M059J (cell line): ENCODE data around the gene OLFML3. TPM values are rescaled to one million over a fixed set of nuclear protein-coding genes. Genes with fewer than 3 reads are reported as not detected.
A peak's percentile ranks its signal among the peaks of the same experiment; 100 is the strongest.

Experiments used
- DNase-seq: peaks from one replicate; pipeline ENCODE4 v3.0.0-alpha.2; 2012; ENCODE audit warnings: low read depth
- total RNA-seq: library from RNA; depleted of rRNA; stranded (reverse); fragments of >200 nt; shearing (Covaris generic); gene quantifications from 2 replicates; pipeline ENCODE4 v1.2.3, GENCODE V29; 2014; rRNA removed

The OLFML3 gene, protein sequence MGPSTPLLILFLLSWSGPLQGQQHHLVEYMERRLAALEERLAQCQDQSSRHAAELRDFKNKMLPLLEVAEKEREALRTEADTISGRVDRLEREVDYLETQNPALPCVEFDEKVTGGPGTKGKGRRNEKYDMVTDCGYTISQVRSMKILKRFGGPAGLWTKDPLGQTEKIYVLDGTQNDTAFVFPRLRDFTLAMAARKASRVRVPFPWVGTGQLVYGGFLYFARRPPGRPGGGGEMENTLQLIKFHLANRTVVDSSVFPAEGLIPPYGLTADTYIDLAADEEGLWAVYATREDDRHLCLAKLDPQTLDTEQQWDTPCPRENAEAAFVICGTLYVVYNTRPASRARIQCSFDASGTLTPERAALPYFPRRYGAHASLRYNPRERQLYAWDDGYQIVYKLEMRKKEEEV
- 2.2 and 5.2 TPM in 2 replicates for total RNA-seq

DNA sequence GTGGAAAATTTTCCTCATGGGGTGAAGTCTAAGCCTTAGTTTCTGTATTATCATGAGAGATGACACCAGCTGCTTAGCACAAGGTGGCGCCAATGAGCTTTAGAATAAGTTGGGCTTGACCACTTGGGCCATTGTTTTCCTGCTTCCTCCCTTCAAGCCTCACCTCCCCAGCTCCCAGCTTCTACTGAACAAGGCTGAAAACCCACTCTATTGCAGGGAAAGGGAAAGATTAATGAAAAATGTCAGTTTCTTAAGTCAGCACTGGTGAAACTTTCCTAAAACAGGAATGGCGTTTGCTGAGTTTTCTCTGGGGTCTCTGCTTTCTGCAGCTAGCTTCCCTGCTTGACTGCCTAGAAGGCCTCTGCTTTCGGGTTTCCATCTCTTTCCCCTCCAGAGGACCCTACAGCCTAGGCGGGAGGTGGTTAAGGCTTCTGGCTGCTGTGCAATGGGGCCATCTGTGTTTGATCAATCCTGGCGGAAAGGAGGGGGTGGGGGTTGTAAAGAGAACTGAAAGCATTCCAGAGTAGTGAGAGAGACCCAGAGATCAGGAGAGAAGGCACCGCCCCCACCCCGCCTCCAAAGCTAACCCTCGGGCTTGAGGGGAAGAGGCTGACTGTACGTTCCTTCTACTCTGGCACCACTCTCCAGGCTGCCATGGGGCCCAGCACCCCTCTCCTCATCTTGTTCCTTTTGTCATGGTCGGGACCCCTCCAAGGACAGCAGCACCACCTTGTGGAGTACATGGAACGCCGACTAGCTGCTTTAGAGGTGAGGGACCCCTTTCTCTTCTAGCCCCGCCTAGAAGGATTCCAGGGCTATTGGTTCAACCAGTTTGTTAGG is at the start of gene OLFML3:
TSS of gene OLFML3 (plus strand) at position 612 of the 840 bp plus-strand sequence. CDS start at position 655, 43 bp downstream.
- DNase-seq, result peak; percentile 91

DNA sequence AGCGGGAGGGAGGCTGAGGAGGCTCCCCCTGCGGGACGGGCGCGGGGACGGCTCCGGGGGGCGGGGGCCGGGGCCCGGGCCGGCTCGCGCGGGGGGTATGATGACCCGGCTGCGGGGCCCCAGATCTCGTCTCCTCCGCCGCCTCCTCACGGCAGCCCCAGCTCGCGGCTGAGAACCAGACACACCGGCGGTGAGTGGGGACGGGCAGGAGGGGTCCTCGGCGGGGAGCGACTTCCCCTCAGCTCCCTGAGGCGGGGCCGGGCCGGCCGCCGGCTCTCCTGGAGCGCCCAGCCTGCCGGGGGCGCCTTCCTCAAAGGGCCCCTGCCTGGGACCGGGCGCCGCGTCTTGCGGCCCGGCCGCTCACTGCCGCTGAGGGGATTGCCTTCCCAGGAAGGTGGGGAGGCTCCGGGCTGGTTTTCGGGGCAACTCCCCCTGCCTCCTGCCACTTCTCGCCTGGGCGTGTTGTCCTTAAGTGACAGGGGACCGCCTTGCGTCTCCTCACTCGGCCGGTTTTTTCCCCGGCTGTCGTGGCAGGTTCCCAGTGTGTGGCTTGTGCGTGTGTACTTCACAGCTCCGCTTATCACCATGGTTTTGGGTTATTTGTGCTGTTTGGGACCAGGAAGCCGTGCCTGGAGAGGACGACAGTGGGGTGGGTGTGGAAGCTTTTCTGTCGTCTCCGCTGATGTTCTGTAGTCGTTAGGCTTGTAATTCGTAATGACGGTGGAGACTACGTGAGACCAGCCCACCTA is 49.4 kb upstream of the OLFML3 start:
- peak; percentile 59 for DNase-seq

DNA sequence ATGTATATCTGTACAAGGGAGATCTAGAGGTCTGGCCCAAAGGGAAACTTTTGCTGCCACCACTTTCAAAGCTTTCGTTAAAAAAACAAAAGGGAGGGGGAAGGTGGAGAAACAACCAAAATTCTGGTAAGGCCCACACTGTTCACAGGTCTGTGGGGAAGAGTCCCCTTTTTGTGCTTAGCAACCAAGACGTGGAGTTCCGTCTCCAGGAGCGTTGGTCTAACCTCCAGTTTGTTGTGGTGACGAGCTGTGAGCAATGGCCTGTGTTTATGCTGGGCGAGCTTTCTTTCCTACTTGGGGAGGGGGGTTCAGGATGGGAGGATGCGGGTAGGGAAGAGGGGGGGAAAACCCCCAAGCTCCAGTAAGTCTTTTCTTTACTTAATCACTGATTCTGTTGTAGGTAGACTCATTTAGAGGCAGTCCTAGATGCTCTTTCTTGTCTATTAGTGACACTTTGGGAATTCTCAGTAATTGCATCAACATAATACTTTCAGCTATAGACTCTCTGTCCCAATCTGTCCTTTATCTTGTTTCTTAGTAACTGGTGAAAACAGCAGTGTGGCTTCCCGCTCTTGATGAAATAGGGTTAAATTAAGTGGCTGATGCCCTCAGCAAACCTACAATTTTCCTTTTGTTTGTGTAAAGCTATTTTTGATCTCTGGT is 48.6 kb upstream of the OLFML3 start:
- DNase-seq, result peak; percentile 96

GRCh38 chr1:113931451-113931851 is 47.8 kb upstream of the OLFML3 start:
- DNase-seq, result peak; percentile 91

GRCh38 chr1:113934006-113934405 is 45.3 kb upstream of the OLFML3 start:
- no peak for DNase-seq

DNA sequence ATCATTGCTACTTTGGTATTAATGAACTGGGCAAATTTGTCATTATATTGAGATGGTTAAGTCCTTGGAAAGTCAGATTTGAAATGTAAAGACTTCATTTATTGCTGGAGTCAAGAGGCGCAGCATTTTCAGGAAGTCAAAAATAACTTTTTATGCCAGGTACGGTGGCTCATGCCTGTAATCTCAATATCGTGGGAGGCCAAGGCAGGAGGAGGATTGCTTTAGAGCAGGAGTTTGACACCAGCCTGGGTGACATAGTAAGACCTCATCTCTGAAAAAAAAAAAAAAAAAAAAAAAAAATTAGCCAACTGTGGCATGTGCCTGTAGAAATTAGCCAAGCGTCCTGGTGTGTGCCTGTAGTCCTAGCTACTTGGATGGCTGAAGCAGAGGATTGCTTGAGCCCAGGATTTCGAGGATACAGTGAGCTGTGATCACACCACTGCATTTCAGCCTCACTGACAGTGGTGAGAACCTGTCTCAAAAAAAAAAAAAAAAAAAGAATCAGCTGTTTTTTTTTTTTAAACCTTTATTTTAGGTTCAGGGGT is 44.7 kb upstream of the OLFML3 start:
- DNase-seq, result no peak

DNA sequence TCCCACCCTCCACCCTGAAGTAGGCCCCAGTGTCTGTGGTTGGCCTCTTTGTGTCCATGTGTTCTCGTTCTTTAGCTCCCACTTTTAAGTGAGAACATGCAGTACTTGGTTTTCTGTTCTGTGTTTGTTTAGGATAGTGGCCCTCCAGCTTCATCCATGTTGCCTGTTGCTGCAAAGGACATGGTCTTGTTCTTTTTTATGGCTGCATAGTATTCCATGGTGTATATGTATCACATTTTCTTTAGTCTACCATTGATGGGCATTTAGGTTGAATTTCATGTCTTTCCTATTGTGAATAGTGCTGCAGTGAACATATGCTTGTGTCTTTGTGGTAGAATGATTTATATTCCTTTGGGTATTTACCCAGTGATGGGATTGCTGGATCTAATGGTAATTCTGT is 44.1 kb upstream of the OLFML3 start:
- no peak for DNase-seq

DNA sequence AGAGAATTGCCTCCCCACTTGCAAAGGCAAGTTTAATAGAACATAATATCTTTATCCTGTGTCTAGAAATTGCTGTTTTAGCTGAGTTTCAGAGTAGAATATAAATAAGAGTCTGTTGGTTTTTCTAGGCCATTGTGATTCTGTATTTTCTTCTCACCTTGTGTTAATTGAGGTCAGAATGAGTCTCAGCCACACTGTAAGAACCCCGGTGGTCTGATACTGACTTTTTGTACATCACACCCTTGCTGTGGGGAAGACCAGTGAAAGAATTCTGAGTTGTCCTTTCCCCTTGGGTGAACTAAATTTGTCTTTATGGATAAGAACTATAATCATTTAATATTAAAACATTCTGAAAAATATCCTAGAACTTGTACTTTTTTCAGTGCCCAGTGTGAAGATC is 43.3 kb upstream of the OLFML3 start:
- DNase-seq, result no peak

DNA sequence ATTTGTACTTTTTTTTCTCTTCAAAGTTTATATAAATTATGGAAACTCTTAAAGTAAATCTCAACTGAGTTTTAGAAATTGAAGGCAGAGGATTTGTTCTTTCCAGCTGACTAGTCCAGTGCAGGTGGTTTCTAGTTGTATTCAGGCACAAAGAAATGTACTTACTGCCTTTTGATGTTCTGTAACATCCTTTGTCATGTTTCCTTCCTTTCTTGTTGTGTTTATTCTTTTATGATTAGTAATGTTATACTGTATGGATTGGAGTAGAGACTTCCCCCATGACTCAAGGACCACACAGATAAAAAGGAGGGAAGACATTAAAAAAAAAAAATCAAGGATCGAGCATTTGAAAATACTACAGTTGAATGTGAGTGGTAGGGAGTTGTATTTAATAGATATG is 42.1 kb upstream of the OLFML3 start:
- DNase-seq, result no peak

DNA sequence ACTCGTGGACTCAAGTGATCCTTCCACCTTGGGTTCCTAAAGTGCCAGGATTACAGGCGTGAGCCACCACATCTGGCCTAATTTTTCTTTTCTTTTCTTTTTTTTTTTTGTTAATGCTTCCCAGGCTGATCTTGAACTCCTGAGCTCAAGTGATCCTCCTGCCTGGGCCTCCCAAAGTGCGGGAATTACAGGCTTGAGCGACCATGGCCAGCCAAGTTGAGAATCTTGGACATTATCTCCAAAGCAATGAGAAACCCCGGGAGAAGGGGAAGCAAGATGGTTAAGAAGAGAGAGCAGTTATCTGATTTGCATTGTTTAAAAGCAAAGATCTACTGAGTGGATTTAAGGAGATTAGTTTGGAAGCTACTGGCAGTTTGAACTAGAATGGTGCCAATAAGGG is 41.1 kb upstream of the OLFML3 start:
- DNase-seq, result no peak

- DNase-seq, result no peak
These were observed 38.7 kb upstream of the OLFML3 start for GRCh38 chr1:113940365-113941244.

DNA sequence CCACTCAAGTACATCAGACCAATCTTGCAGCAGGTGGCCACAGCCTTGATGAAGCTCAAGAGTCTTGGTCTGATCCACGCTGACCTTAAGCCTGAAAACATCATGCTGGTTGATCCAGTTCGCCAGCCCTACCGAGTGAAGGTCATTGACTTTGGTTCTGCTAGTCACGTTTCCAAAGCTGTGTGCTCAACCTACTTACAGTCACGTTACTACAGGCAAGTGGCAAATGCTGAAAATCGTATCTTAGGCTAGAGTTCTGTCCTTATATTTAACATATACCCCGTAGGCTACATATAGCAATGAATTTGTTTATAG is 38.1 kb upstream of the OLFML3 start:
- no peak for DNase-seq

DNA sequence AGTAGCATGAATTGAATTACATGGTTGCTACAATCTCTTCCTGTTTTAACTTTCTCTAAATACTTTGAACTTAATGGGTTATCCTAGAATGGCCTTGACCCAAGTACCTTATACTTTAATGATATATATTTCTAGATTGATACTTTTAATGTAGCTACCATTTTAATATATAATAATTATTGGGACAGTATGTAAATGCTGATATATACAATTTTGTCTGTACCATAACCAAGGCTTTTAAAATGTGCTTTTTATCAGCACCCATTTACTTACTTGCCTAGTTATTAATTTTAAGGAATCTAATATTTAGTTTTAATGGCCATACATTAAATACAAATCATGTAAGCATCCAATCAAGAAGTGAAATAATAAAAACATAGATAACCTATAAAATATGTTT is 36.7 kb upstream of the OLFML3 start:
- no peak for DNase-seq

GRCh38 chr1:113943028-113943811 is 36.1 kb upstream of the OLFML3 start:
- no peak for DNase-seq

DNA sequence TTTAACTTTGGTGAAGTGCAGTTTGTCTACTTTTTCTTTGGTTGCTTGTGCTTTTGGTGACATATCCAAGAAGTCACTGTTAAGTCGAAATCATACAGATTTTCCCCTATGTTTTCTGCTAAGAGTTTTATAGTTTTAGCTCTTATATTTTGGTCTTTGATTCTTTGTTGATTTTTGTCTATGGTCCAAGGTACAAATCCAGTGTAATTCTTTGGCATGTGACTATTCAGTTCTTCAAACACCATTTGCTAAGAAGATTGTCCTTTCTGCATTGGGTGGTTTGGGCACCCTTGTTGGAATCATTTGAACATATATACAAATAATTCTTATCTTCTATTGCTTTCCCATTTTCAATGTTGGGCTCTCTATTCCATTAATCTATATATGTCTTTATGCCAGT is 33.9 kb upstream of the OLFML3 start:
- no peak for DNase-seq

GRCh38 chr1:113946112-113946511 is 33.2 kb upstream of the OLFML3 start:
- no peak for DNase-seq

DNA sequence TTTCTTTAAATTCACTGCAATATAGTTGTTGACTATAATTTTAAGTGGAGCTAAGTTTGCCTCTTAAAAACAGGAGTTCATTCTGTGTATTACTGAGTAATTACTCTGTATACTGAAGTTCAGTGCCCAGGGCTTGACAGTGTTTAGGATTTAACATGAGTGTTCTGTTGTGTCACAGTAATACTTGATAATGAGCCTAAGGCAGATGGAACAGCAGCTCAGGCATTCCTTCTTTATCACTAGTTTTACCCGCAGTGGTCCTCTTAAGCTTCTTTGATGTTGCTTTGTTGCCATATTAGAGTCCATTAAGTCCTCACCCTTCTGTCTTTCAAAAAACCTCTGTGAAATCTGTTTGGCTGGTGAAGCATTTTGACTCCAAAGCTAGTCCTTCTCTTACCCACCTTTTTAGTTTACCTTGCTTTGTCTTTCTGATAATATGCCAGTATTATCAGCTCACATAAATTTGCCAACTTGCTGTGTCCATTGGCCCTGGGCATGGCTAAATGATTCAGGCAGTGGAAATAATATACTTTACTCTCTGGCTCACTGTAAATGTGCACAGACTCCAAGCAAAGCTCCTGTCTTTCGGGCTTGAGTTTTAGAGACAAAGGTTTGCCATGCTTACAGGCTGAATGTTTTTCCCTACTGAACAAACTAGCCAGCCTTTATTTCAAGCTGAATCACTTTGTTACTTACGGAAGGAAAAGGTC is 32.4 kb upstream of the OLFML3 start:
- peak; percentile 15 for DNase-seq

DNA sequence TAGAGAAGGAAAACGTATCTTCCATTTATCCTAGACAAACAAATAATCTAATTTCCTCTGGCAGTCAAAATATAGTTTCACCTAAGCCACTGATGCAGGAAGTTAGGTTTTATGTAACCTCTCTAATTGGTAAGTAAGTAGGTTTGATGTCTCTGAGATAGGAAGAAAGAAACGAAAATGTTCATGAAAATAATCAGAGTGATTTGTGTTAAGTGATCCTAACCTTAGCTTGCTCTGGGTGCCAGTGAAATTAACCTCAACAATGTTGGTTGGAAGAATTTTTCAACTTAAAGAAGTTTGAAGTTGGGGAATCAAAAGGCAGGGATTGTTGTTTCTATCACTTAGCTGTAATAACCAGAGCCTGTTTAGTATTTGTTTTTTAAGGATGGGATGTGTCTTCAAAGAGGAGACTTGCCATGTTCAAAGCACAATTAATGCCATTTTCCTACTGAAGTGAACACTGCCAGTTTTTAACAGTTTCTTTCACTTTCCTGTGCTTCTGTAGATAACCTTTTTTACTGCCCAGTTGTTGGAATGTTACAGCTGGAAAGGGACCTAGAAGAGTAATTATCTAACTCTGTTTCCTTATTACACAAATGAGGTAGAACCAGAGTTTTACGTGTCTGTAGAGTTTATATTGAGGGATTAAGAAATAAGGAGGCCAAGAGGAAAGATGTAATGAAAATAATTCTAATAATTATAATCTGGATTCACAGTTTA is 31.7 kb upstream of the OLFML3 start:
- no peak for DNase-seq
